GM18499 (cell line): ENCODE measurements around the gene TRAF3IP1.

Experiments
- ATAC-seq: cut with Tn5 transposase; IDR thresholded peaks from one replicate; pipeline ENCODE4 v1.9.1; 2021; ENCODE audit warnings: moderate number of reproducible peaks; ENCODE audit not compliant: insufficient read depth, unreplicated experiment

Gene TRAF3IP1

DNA sequence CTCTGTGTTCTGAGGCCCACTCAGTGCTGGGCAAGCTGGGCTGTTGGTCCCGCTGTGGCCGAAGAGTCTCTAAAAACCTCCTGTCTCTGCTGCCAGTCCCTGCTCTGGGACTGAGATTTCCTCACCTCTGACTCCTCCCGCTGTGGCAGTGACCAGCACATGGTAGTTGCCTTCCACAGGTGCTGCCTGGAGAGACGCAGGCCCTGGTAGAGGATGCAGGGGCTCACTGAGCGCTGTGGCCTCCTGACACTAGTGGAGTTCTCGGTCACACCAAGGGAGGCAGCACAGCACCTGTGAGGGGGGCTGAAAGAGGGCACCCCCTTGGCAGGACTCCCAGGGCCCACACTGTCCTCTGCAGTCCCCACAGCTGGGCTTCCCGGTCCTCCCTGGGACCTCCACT lies 102.6 kb downstream of the TRAF3IP1 start:
- ATAC-seq, result no peak

GRCh38 chr2:238423561-238424312 lies 103.4 kb downstream of the TRAF3IP1 start:
- ATAC-seq, result no peak

GRCh38 chr2:238424313-238424700 lies 104.0 kb downstream of the TRAF3IP1 start:
- no peak for ATAC-seq

DNA sequence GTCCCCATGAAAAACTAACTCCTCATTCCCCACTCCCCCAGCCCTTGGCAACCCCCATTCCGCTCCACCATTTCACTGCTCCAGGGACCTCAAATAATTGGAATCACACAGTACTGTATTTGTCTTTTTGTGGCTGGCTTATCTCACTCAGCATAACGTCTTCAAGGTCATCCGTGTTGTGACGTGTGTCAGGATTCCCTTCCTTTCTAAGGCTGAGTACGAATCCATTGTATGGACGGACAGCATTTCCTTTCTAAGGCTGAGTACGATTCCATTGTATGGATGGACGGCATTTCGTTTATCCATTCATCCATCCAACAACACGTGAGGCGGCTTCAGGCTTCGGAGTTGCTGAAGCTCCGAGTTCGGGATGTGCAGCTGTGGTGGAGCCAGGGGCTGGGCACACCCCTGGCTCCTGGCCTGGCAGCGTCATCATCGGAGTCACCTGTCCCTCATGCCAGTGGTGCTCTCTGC lies 105.2 kb downstream of the TRAF3IP1 start:
- no peak for ATAC-seq

DNA sequence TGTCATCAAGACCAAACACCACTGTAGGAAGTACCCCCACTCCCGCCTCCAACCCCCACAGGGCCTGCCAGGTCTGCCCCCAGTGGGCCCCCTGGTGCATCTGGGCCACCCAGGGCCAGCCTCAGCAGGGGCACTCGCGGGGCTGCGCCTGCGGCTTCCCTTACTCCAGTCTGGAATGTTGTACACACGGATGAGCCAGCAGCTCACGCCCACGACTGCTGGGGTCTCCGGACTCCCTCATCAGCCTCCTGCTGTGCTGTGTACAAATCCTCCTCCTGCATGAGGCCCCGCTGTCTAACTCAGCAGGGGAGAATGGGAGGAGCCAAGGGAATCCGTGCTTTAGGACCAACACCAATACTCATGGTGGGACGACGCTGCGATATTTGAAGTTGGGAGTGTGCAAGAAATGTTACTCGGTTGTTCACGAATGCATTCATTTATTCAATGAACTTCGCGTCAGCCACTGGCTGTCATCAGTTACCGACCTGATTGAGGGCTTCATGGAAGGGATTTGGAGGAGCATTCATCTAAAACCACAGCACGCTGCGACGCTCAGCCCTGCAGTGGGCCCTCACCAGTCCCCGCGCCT lies 105.8 kb downstream of the TRAF3IP1 start:
- ATAC-seq, result peak; percentile 2

- ATAC-seq, result peak; percentile 59
These were observed 106.5 kb downstream of the TRAF3IP1 start, which contains the start of gene ASB1 for GRCh38 chr2:238426568-238427434. Gene ASB1, plus strand, starts transcription at chr2:238426927. Its CDS starts 144 bp downstream, at chr2:238427071.

DNA sequence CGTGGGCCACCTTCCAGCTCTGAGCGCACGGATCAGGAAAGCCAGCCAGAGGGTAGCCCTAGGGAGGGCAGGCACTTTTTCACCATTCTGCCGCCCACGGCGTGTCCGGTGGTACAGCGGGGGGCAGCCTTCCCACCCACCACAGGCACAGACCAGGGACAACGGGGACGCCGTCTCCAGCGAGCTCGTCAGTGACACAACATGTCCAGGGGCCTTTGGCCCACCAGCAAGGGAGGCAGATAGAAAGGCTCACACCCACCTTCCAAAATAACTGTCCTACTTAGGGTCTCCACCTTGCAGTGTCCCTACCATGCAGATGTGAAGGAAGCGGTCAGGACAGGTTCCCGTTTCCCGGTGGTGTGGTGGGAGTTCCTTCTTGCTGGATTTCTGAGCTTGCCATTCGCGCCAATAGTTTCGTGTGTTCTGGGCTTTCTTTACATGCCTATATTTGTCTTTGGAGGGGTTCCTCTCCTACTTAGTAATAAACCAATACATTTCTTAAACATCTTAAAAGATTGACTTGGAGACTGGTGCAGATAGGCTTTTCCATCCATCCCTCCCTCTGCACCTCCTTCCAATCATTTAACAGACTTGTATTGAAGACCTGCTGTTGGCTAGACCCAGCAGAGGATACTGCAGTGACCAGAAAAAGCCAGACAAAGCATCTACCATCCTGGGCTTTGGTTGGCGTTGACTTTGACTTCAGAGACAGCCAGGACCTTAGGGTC lies 107.3 kb downstream of the TRAF3IP1 start:
- no peak for ATAC-seq

DNA sequence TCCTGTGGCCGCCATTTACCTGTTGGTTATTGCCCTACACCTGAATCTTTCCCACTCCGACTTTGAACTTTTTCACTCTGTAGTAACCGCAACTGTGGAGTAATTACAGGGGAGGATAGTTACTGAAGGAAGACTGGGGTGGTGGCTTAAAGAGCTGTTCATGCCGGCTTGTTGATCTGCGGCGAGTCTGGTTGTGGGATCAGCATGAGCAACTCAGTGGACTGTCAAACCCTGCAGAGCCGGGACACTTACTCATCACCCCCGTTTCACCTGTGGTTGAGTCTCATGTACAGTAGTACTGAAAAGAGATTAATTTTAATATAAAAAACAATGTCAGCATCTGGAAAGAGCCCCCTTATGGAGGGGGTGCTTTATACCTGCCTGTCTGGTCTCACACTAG lies 108.5 kb downstream of the TRAF3IP1 start:
- ATAC-seq, result no peak

DNA sequence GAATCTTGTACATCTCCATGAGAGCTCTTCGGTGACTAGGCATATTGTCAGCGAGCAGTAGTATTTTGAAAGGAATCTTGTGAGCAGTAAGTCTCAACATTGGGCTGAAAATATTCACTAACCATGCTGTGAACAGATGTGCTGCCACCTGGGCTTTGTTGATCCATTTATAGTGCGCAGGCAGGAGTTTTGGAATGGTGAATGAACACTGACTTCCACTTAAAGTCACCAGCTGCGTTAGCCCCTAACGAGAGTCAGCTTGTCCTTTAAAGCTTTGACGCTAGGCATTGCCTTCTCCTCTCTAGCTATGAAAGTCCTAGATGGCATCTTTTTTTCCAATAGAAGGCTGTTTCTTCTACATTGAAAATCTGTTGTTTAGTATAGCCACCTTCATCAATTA lies 110.5 kb downstream of the TRAF3IP1 start:
- no peak for ATAC-seq

DNA sequence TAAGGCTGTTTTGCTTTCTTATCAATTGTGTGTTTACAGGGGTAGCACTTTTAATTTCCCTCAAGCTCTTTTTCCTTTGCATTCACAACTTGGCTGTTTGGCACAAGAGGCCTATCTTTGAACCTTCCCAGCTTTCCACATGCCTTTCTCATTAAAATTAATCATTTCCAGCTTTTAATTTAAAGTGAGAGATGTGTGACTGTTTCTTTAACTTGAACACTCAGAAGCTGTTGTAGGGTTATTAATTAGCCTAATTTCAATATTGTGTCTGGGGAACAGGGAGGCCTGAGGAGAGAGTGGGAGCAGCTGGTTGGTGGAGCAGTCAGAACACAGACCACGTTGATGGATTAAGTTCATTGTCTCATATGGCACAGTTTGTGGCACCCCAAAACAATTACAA lies 111.1 kb downstream of the TRAF3IP1 start:
- no peak for ATAC-seq

DNA sequence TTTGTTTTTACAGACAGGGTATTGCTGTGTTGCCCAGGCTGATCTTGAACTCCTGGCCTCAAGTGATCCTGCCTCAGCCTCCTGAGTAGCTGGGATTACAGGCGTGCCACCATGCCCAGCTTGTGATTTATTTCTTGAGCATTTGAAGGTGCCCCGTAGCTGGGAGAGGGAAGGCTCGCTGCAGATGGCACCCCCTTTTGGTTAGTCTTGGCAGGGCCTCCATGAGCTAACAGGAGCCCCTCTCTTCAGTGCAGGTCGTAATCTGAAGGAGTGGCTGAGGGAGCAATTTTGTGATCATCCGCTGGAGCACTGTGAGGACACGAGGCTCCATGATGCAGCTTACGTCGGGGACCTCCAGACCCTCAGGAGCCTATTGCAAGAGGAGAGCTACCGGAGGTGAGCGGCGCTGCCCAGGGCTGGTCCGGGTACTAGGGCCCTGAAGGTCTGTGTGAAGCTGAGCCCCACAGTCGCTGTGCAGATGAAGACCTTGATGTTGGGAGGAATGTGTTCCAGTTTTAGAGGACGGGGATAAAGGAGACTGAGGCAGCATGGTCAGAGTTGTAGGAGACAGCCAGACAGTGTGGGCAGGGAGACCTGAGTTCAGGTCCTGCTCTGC lies 113.1 kb downstream of the TRAF3IP1 start:
- no peak for ATAC-seq

GRCh38 chr2:238433941-238434845 lies 113.9 kb downstream of the TRAF3IP1 start:
- ATAC-seq, result no peak

- ATAC-seq, result no peak
These were observed 114.8 kb downstream of the TRAF3IP1 start for GRCh38 chr2:238434846-238435751.

GRCh38 chr2:238435752-238436096 lies 115.4 kb downstream of the TRAF3IP1 start:
- ATAC-seq, result no peak

GRCh38 chr2:238438856-238439849 lies 118.8 kb downstream of the TRAF3IP1 start:
- ATAC-seq, result no peak

- no peak for ATAC-seq
These were observed 119.6 kb downstream of the TRAF3IP1 start for GRCh38 chr2:238439917-238440316.

GRCh38 chr2:238440331-238440730 lies 120.0 kb downstream of the TRAF3IP1 start:
- no peak for ATAC-seq
